Activated CD8-positive, alpha-beta memory T cell treated with anti-CD3 and anti-CD28 coated beads, Interleukin-2, amount 50 U/mL, for 48 hours (primary cell): ENCODE data around the gene CCNL2.
A peak's percentile ranks its signal among the peaks of the same experiment; 100 is the strongest.

Experiments used
- DNase-seq: peaks from one replicate; pipeline ENCODE4 v3.0.0-alpha.2; 2020

The CCNL2 gene

DNA sequence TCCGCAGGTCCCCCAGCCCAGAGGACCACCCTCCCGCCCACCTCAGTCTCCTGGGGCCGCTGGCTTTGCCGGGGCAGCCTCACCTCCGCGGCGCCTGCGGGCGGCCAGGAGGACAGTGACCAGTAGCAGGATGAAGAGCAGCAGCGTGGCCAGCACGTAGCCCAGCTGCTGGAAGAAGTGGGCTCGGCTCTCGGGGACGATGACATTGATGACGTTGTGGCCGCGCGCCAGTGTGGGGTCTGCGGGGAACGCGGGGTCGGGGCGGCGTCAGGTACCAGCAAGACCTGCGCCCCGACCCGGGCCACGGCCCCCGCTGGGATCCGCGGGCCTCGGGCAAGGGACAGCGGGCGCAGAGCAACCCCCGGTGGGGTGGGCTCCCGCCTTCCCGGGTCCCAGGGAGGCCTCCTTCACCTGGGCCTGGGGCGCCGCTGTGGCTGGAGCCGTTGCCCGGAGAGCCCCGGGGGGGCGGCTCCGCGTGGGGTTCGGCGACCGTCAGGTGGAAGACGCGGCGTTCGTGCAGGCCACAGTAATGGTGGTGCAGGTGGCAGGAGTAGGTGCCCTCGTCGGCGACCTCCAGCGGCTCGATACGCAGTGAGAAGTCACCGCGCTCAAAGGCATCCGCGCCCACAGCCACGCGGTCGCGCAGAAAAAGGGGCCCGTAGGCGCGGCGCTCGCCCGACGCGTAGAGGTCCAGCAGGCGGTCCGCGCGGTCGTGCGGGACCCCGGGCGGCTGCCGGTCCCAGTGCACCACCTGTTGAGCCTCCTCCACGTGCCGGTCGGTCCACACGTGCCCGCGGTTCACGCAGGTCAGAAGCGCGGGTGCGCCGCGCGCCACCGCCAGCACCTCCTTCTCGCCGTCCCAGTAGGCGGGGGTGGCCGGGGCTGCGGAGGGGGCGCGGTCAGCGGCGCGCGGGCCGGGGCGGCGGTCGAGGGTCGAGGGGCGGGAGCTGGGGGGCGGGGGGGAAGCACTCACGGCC lies 44.6 kb downstream of the CCNL2 start:
- DNase-seq, result no peak

GRCh38 chr1:1353389-1354151 lies 45.6 kb downstream of the CCNL2 start:
- DNase-seq, result no peak

GRCh38 chr1:1352786-1353388 lies 46.2 kb downstream of the CCNL2 start:
- DNase-seq, result no peak

DNA sequence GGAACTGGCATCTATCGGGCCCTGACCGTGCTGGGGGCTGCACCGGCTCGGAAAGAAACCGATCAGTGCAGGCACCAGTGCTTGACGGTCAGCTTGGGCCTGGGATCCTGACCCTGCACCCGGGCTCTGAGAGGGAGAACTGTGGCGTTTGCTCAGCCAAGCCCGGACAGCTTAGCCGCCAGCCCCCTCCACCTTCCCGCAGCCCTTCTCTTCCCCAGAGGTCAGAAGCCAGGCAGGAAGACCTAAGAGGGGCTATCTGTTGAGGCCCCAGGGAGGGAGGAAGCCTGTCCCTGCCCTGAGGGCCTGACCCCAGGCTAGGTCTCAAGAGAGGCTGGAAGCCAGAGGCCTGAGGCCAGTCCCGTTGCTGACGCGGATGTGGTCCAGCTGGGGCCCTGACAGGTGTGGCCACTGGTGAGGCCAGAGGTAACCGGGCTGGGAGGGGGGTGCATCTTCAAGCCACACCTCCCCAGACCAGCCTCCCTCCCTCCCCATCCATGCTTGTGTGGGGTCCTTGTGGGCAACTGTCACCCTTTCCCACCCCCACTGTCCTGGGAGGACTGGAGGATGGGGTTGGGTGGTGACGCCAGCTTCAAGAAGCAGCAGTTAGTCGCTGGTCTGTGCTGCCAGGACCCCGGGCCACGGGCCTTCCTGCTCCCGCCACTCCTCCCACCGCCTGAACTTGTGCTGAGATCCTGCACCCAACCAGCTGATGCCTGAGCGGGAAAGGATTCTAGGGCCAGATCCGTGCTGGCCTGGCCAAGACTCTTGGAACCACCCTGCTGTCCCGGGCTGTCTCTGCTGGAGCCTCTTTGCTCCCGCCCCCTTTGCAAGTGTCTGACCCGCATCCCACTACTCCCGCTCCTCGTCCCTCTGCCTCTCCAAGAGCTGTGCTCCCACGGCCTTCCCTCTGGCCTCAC lies 47.4 kb downstream of the CCNL2 start:
- DNase-seq, result no peak

DNA sequence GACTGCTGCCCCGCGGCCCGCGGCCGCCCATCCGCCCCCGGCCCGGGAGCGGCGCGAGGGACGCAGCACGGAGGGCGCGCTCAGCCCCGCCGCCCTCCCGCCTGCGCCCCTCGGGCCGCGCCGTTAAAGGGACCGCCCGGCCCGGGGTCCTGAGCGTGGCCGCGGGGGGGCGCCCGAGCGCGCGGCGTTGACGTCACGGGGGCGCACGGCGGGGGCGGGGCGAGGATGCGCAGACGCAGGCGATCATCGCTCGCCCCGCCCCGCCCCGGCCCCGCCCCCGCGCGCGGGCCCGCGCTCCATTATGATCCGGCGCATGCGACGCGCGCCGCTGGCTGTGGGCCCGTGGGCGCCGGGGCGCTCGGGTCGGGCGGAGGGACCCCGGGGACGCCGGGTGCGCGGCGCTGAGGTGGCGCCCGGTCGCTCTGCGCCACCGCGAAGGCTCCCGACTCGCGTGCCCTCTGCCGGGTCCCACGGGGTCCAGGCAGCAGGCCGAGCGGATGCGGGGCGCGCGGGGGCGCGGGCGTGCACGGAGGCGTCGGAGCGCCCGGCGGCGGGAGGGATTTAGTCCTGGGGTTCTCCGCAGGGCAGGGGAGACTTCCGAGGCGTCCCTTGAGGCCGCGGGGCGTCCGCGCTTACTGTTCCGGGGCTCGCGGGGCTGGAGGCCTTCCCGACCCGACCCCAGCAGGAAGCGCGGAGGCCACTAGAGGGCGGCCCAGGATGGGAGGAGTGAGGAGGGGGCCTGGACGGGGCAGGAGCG lies 49.7 kb downstream of the CCNL2 start, which contains the start of gene DVL1:
Gene DVL1 (minus strand): TSS at position 163 of the 757 bp plus-strand sequence. CDS start 353 bp downstream, outside the sequence.
- DNase-seq, result peak; percentile 90

- DNase-seq, result no peak
These were observed 50.5 kb downstream of the CCNL2 start for GRCh38 chr1:1348420-1349255.

GRCh38 chr1:1347663-1348419 lies 51.3 kb downstream of the CCNL2 start:
- DNase-seq, result no peak

DNA sequence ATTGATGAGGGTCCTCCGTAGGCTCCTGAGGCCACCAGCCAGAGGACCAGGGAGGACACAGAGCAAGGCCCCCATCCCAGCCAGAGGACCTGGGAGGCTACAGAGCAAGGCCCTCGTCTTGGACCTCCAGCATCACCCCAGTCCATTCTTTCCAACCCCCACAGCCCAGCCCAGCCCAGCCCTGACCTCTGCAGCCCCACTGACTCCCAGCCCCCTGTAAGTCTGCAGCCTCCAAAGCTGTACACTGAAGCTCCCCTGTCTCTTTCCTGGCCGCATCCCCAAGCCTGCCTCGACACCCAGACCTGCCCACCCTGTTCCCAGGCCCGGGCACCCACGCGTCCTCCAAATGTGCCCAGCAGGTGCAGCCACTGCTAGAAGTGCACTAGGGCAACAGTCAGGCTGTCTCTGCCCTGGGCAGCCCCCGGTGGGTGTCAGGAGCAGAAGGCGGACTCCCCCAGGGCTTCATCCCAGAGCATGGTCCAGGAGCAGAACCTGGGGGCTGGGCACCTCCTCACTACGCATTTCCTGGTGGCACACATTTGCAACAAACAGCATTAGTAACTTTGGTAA lies 52.0 kb downstream of the CCNL2 start:
- no peak for DNase-seq

GRCh38 chr1:1346501-1346890 lies 52.6 kb downstream of the CCNL2 start:
- no peak for DNase-seq

DNA sequence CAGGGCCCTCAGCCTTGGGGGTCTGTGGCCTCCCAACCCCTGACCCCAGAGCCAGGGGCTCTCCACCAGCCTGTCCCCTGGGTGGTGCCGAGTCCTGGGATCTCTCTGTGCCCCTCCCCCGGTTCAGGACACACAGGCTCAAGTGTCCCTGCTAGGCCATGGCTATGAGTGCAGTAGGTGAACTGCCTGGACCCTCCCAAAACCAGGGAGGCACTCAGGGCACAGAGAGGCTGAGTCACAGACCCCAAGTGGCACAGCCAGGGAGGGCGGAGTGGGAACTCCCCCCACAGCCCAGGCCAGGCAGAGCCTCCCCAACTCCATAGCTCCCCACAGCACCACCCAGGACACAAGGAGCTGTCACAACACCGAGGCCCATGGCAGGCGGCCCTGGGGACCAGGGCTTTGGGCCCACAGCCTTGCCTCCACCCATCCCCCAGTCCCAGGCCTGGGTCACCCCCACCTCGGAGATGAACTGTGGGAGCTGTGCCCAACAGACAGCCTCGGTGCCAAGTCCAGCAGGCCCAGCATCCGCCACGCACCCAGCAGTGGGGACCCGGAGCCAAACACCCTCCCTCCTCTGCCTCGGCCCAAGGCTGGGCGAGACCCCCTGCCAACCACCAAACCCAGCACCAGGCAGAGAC lies 53.2 kb downstream of the CCNL2 start:
- no peak for DNase-seq

- DNase-seq, result no peak
These were observed 53.8 kb downstream of the CCNL2 start for GRCh38 chr1:1345384-1345783.

- DNase-seq, result no peak
These were observed 54.3 kb downstream of the CCNL2 start for GRCh38 chr1:1344655-1345361.

DNA sequence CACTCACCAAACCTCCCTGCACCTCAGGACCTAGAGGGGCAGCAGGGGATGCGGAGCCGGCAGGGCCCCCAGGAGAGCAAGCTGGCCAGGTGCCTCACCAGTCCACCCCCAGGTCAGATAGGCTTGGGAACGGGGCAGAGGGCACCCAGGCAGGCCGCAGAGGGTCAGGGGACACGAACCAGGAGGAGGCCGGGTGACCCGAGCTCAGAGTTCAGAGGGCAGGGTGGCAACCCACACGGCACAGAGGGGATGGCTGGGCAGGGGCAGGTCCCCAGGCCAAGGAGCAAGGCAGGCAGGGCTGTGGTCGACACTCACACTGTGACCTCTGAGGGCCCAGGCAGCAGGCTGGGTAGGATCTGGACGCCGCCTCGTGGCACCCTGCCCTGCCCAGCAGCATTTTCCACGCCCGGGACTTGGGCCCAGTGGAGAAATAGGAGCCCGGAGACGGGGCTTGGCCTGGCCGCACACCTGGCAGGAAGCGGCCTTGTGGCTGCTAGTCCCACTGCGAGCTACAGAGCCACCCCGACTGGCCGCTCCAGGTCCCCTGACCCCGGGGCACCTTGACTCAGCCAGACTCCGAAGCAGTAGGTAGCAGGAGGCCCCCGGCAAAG lies 55.2 kb downstream of the CCNL2 start:
- DNase-seq, result no peak

- DNase-seq, result no peak
These were observed 56.5 kb downstream of the CCNL2 start for GRCh38 chr1:1342584-1343115.

DNA sequence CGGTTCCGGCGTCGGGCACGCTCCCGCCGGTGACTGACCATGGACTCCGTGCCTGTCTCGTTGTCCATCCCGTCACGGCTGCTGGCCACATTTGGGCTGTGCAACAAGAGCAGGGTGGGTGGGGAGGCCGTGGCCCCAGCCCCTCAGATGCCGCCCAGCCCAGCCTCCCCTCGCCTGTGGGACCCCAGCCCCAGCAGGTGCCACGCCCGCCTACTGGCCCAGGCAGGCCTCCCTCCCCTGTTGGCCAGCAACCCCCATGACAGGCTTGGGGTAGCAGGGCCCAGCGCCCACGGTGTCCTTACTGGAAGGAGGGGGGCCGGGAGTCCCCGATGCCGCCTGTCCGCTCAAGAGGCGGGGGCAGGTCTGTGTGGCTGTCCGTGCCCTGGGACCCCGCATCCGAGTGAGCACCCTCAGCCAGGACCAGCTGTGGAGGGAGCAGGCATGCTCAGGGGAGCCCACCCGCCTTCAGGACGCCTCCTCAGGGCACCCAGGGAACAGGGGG lies 57.0 kb downstream of the CCNL2 start:
- no peak for DNase-seq

- DNase-seq, result no peak
These were observed 57.5 kb downstream of the CCNL2 start for GRCh38 chr1:1341549-1342021.
